SU-DHL-6 (cell line): ENCODE results near the gene TSPAN16.
A peak's percentile ranks its signal among the peaks of the same experiment; 100 is the strongest.
"Not testable (repeated sequence)": the region's sequence is repeated elsewhere in the genome, so short reads cannot be mapped to it uniquely, and the experiment has no call there.

Source experiments
- H2AFZ ChIP-seq: fragments of 200-600 bp; sonication (generic); 2 replicates; pipeline ENCODE4 v1.6.1; 2014; ENCODE audit warnings: low read depth, mild to moderate bottlenecking, moderate library complexity, mixed read lengths, antibody characterized with exemption, low read length; ENCODE audit not compliant: severe bottlenecking
- H3F3A ChIP-seq: fragments of 200-600 bp; shearing (Covaris generic); 2 replicates; pipeline ENCODE4 v1.6.0; 2016; ENCODE audit warnings: antibody characterized with exemption, mild to moderate bottlenecking; ENCODE audit not compliant: insufficient read depth
- H3K27ac ChIP-seq: fragments of 200-600 bp; sonication (generic); 2 replicates; pipeline ENCODE4 v1.5.1; 2016; ENCODE audit warnings: low read depth, mild to moderate bottlenecking, low read length, moderate library complexity, mixed read lengths
- H3K27me3 ChIP-seq: fragments of 200-600 bp; sonication (generic), shearing (Covaris generic); 2 replicates; pipeline ENCODE4 v1.6.0; 2014; ENCODE audit warnings: mild to moderate bottlenecking, low read length
- H3K36me3 ChIP-seq: fragments of 200-600 bp; sonication (generic); 2 replicates; pipeline ENCODE4 v1.6.1; 2014; ENCODE audit warnings: mild to moderate bottlenecking, low read length, mixed read lengths
- H3K4me2 ChIP-seq: fragments of 300-600, 200-600 bp; shearing (Covaris generic), sonication (generic); 2 replicates; pipeline ENCODE4 v1.6.0; 2014; ENCODE audit warnings: low read length, low read depth, mild to moderate bottlenecking; ENCODE audit not compliant: poor library complexity, severe bottlenecking
- H3K4me3 ChIP-seq: fragments of 200-600 bp; sonication (generic); 2 replicates; pipeline ENCODE4 v1.5.1; 2014; ENCODE audit warnings: antibody characterized with exemption, low read length, mild to moderate bottlenecking, mixed read lengths; ENCODE audit not compliant: insufficient read depth, poor library complexity, severe bottlenecking
- H3K79me2 ChIP-seq: fragments of 200-600 bp; sonication (generic); 2 replicates; pipeline ENCODE4 v1.6.1; 2014; ENCODE audit warnings: mild to moderate bottlenecking, low read length, moderate library complexity; ENCODE audit not compliant: insufficient read depth
- H3K9ac ChIP-seq: fragments of 200-600 bp; sonication (generic); 2 replicates; pipeline ENCODE4 v1.7.0; 2014; ENCODE audit warnings: mild to moderate bottlenecking, low read length
- H3K9me2 ChIP-seq: fragments of 200-600 bp; sonication (generic); replicated peaks from 2 replicates; pipeline ENCODE4 v1.6.1; 2014; ENCODE audit warnings: low read length; ENCODE audit not compliant: insufficient read depth
- H3K9me3 ChIP-seq: fragments of 200-600 bp; sonication (generic); 2 replicates; pipeline ENCODE4 v1.6.1; 2014; ENCODE audit warnings: low read length, mixed read lengths; ENCODE audit not compliant: insufficient read depth
- H4K20me1 ChIP-seq: fragments of 200-600 bp; sonication (generic); 2 replicates; pipeline ENCODE4 v1.6.1; 2014; ENCODE audit warnings: low read depth, mild to moderate bottlenecking, antibody characterized with exemption, low read length, moderate library complexity, mixed read lengths
- CTCF ChIP-seq: fragments of 200-600 bp; sonication (generic); IDR thresholded peaks from one replicate; pipeline ENCODE4 v1.5.1; 2017; ENCODE audit warnings: antibody characterized with exemption, mild to moderate bottlenecking, low read length, moderate library complexity; ENCODE audit not compliant: insufficient read depth, poor library complexity, severe bottlenecking
- EZH2phosphoT487 ChIP-seq: fragments of 200-600 bp; sonication (generic), shearing (Covaris generic); conservative IDR thresholded peaks from 2 replicates; pipeline ENCODE4 v1.6.1; 2018; ENCODE audit warnings: mild to moderate bottlenecking, antibody characterized with exemption, low read length, moderate library complexity, mixed read lengths

TSPAN16 gene

GRCh38 chr19:11339254-11340098 lies 43.5 kb downstream of the TSPAN16 start, which contains the start of gene RAB3D:
RAB3D (minus strand) TSS chr19:11339657; CDS start chr19:11337399, 2,258 bp downstream.
- H3K9ac ChIP-seq = peak within 1 kb of the TSS; percentile 50
- no peak within 1 kb of the TSS for H3K27ac ChIP-seq
- peak within 1 kb of the TSS; percentile 56 for H3K4me2 ChIP-seq
- peak within 1 kb of the TSS; percentile 56 for H2AFZ ChIP-seq
- no peak for TF ChIP-seq CTCF
- TF ChIP-seq EZH2phosphoT487 = no peak
- no peaks in the 10 kb centered on the region for H3K9me2 ChIP-seq
- H3K27me3 ChIP-seq = no peaks in the 10 kb centered on the region
- H3F3A ChIP-seq = peaks cover 4% of the 10 kb centered on the region; the same call in 1 of the 2 replicates
- no peaks in the 10 kb centered on the region for H4K20me1 ChIP-seq
- peak within 1 kb of the TSS; percentile 32 for H3K4me3 ChIP-seq
- no peaks in the 10 kb centered on the region for H3K9me3 ChIP-seq
- no peaks in the 10 kb centered on the region for H3K79me2 ChIP-seq
- H3K36me3 ChIP-seq = no peaks in the 10 kb centered on the region

- not testable (repeated sequence) for H3K27ac ChIP-seq, H3K36me3 ChIP-seq, H3K27me3 ChIP-seq, H4K20me1 ChIP-seq, H3F3A ChIP-seq, H3K79me2 ChIP-seq, H3K9me3 ChIP-seq, H3K9me2 ChIP-seq
- Histone ChIP-seq H3K9ac (peak overlapping the region; percentile 50; the same call in 1 of the 2 replicates), H2AFZ (peak overlapping the region; percentile 56), H3K4me2 (peak overlapping the region; percentile 56), H3K4me3 (peak overlapping the region; percentile 32)
These were observed 44.1 kb downstream of the TSPAN16 start for GRCh38 chr19:11340099-11340467.

- Histone ChIP-seq H3K4me3 (no peak overlapping the region), H3K9ac (no peak overlapping the region), H3K27ac (no peak overlapping the region), H3K27me3 (no peaks in the 10 kb centered on the region), H3K79me2 (no peaks in the 10 kb centered on the region), H3K36me3 (no peaks in the 10 kb centered on the region), H3K9me2 (no peaks in the 10 kb centered on the region), H3K4me2 (no peak overlapping the region), H4K20me1 (no peaks in the 10 kb centered on the region), H3K9me3 (no peaks in the 10 kb centered on the region), H3F3A (peaks cover 5% of the 10 kb centered on the region; the same call in 1 of the 2 replicates), H2AFZ (no peak overlapping the region)
- TF ChIP-seq CTCF (no peak), EZH2phosphoT487 (no peak)
These were observed 46.5 kb downstream of the TSPAN16 start for GRCh38 chr19:11342429-11342828.
